ENCODE measurements around the gene ST6GALNAC5.

ST6GALNAC5 gene

GRCh38 chr1:77030401-77031105 is 163.3 kb downstream of the ST6GALNAC5 start:
- Histone ChIP-seq H3K27ac (ENCODE audit: low read length) (no peak overlapping the region), H3K4me1 (ENCODE audit: control insufficient read depth in 1 of 2, insufficient read depth in 2 of 2, low read length in 2 of 2) (peaks cover 0 to 27% of the 10 kb centered on the region in 2 donors)

GRCh38 chr1:77031106-77031662 is 163.9 kb downstream of the ST6GALNAC5 start:
- no peaks in the 10 kb centered on the region for H3K9me3 ChIP-seq (ENCODE audit: control insufficient read depth in 1 of 2, low read length in 2 of 2)
- no peak overlapping the region for H3K27ac ChIP-seq (ENCODE audit: low read length)
- H3K27me3 ChIP-seq (ENCODE audit: low read depth, low read length): no peaks in the 10 kb centered on the region
- no peaks in the 10 kb centered on the region for H3K36me3 ChIP-seq (ENCODE audit: control insufficient read depth in 1 of 2, insufficient read depth in 2 of 2, low read length in 2 of 2)
- peaks cover 0 to 24% of the 10 kb centered on the region in 2 donors for H3K4me1 ChIP-seq (ENCODE audit: control insufficient read depth in 1 of 2, insufficient read depth in 2 of 2, low read length in 2 of 2)
- H3K4me3 ChIP-seq (ENCODE audit: low read depth in 1 of 2, low read length in 2 of 2): no peak overlapping the region

More at GRCh38 chr1:77030401-77031105, 163.3 kb downstream of the ST6GALNAC5 start:
- H3K36me3 ChIP-seq (ENCODE audit: control insufficient read depth in 1 of 2, insufficient read depth in 2 of 2, low read length in 2 of 2): no peaks in the 10 kb centered on the region
- H3K27me3 ChIP-seq (ENCODE audit: low read depth, low read length): no peaks in the 10 kb centered on the region
- no peaks in the 10 kb centered on the region for H3K9me3 ChIP-seq (ENCODE audit: control insufficient read depth in 1 of 2, low read length in 2 of 2)
- no peak overlapping the region for H3K4me3 ChIP-seq (ENCODE audit: low read depth in 1 of 2, low read length in 2 of 2)

GRCh38 chr1:77036560-77036959 is 169.3 kb downstream of the ST6GALNAC5 start:
- H3K9me3 ChIP-seq (ENCODE audit: control insufficient read depth in 1 of 2, low read length in 2 of 2): no peaks in the 10 kb centered on the region
- H3K4me3 ChIP-seq (ENCODE audit: low read depth in 1 of 2, low read length in 2 of 2): no peak overlapping the region
- H3K27me3 ChIP-seq (ENCODE audit: low read depth, low read length): no peaks in the 10 kb centered on the region
- no peak overlapping the region for H3K27ac ChIP-seq (ENCODE audit: low read length)
- peaks cover 0 to 11% of the 10 kb centered on the region in 2 donors for H3K4me1 ChIP-seq (ENCODE audit: control insufficient read depth in 1 of 2, insufficient read depth in 2 of 2, low read length in 2 of 2)
- H3K36me3 ChIP-seq (ENCODE audit: control insufficient read depth in 1 of 2, insufficient read depth in 2 of 2, low read length in 2 of 2): no peaks in the 10 kb centered on the region

GRCh38 chr1:77037038-77037437 is 169.8 kb downstream of the ST6GALNAC5 start:
- Histone ChIP-seq H3K9me3 (ENCODE audit: control insufficient read depth in 1 of 2, low read length in 2 of 2) (no peaks in the 10 kb centered on the region), H3K27ac (ENCODE audit: low read length) (no peak overlapping the region), H3K4me1 (ENCODE audit: control insufficient read depth in 1 of 2, insufficient read depth in 2 of 2, low read length in 2 of 2) (peaks cover 0 to 11% of the 10 kb centered on the region in 2 donors), H3K27me3 (ENCODE audit: low read depth, low read length) (no peaks in the 10 kb centered on the region), H3K4me3 (ENCODE audit: low read depth in 1 of 2, low read length in 2 of 2) (no peak overlapping the region), H3K36me3 (ENCODE audit: control insufficient read depth in 1 of 2, insufficient read depth in 2 of 2, low read length in 2 of 2) (no peaks in the 10 kb centered on the region)

- Histone ChIP-seq H3K27ac (ENCODE audit: low read length) (peak overlapping the region; percentile 29), H3K9me3 (ENCODE audit: control insufficient read depth in 1 of 2, low read length in 2 of 2) (no peaks in the 10 kb centered on the region), H3K4me1 (ENCODE audit: control insufficient read depth in 1 of 2, insufficient read depth in 2 of 2, low read length in 2 of 2) (peaks cover 0 to 11% of the 10 kb centered on the region in 2 donors), H3K4me3 (ENCODE audit: low read depth in 1 of 2, low read length in 2 of 2) (no peak overlapping the region), H3K36me3 (ENCODE audit: control insufficient read depth in 1 of 2, insufficient read depth in 2 of 2, low read length in 2 of 2) (no peaks in the 10 kb centered on the region), H3K27me3 (ENCODE audit: low read depth, low read length) (no peaks in the 10 kb centered on the region)
Observed at GRCh38 chr1:77038000-77038399, 170.7 kb downstream of the ST6GALNAC5 start.

- H3K27ac ChIP-seq (ENCODE audit: low read length): peak overlapping the region; percentile 29
Observed at GRCh38 chr1:77039111-77039510, 171.8 kb downstream of the ST6GALNAC5 start.

GRCh38 chr1:77039739-77040138 is 172.5 kb downstream of the ST6GALNAC5 start:
- Histone ChIP-seq H3K4me1 (ENCODE audit: control insufficient read depth in 1 of 2, insufficient read depth in 2 of 2, low read length in 2 of 2) (peaks cover 0 to 11% of the 10 kb centered on the region in 2 donors), H3K9me3 (ENCODE audit: control insufficient read depth in 1 of 2, low read length in 2 of 2) (no peaks in the 10 kb centered on the region), H3K36me3 (ENCODE audit: control insufficient read depth in 1 of 2, insufficient read depth in 2 of 2, low read length in 2 of 2) (no peaks in the 10 kb centered on the region), H3K27ac (ENCODE audit: low read length) (no peak overlapping the region), H3K27me3 (ENCODE audit: low read depth, low read length) (no peaks in the 10 kb centered on the region), H3K4me3 (ENCODE audit: low read depth in 1 of 2, low read length in 2 of 2) (no peak overlapping the region)

More at GRCh38 chr1:77039111-77039510, 171.8 kb downstream of the ST6GALNAC5 start:
- Histone ChIP-seq H3K4me3 (ENCODE audit: low read depth in 1 of 2, low read length in 2 of 2) (no peak overlapping the region), H3K9me3 (ENCODE audit: control insufficient read depth in 1 of 2, low read length in 2 of 2) (no peaks in the 10 kb centered on the region), H3K36me3 (ENCODE audit: control insufficient read depth in 1 of 2, insufficient read depth in 2 of 2, low read length in 2 of 2) (no peaks in the 10 kb centered on the region), H3K27me3 (ENCODE audit: low read depth, low read length) (no peaks in the 10 kb centered on the region), H3K4me1 (ENCODE audit: control insufficient read depth in 1 of 2, insufficient read depth in 2 of 2, low read length in 2 of 2) (peaks cover 0 to 11% of the 10 kb centered on the region in 2 donors)

GRCh38 chr1:77040826-77041225 is 173.5 kb downstream of the ST6GALNAC5 start:
- Histone ChIP-seq H3K4me1 (ENCODE audit: control insufficient read depth in 1 of 2, insufficient read depth in 2 of 2, low read length in 2 of 2) (peaks cover 0 to 11% of the 10 kb centered on the region in 2 donors), H3K27me3 (ENCODE audit: low read depth, low read length) (no peaks in the 10 kb centered on the region), H3K27ac (ENCODE audit: low read length) (no peak overlapping the region), H3K9me3 (ENCODE audit: control insufficient read depth in 1 of 2, low read length in 2 of 2) (no peaks in the 10 kb centered on the region), H3K4me3 (ENCODE audit: low read depth in 1 of 2, low read length in 2 of 2) (no peak overlapping the region), H3K36me3 (ENCODE audit: control insufficient read depth in 1 of 2, insufficient read depth in 2 of 2, low read length in 2 of 2) (no peaks in the 10 kb centered on the region)

- peaks cover 0 to under 1% of the 10 kb centered on the region in 2 donors for H3K4me1 ChIP-seq (ENCODE audit: control insufficient read depth in 1 of 2, insufficient read depth in 2 of 2, low read length in 2 of 2)
- H3K27me3 ChIP-seq (ENCODE audit: low read depth, low read length): no peaks in the 10 kb centered on the region
- H3K36me3 ChIP-seq (ENCODE audit: control insufficient read depth in 1 of 2, insufficient read depth in 2 of 2, low read length in 2 of 2): no peaks in the 10 kb centered on the region
- no peak overlapping the region for H3K27ac ChIP-seq (ENCODE audit: low read length)
- no peaks in the 10 kb centered on the region for H3K9me3 ChIP-seq (ENCODE audit: control insufficient read depth in 1 of 2, low read length in 2 of 2)
- no peak overlapping the region for H3K4me3 ChIP-seq (ENCODE audit: low read depth in 1 of 2, low read length in 2 of 2)
Observed at GRCh38 chr1:77044133-77044849, 177.0 kb downstream of the ST6GALNAC5 start.

- H3K4me1 ChIP-seq (ENCODE audit: control insufficient read depth in 1 of 2, insufficient read depth in 2 of 2, low read length in 2 of 2): peaks cover 0 to 14% of the 10 kb centered on the region in 2 donors
- no peaks in the 10 kb centered on the region for H3K27me3 ChIP-seq (ENCODE audit: low read depth, low read length)
- H3K9me3 ChIP-seq (ENCODE audit: control insufficient read depth in 1 of 2, low read length in 2 of 2): no peaks in the 10 kb centered on the region
- no peaks in the 10 kb centered on the region for H3K36me3 ChIP-seq (ENCODE audit: control insufficient read depth in 1 of 2, insufficient read depth in 2 of 2, low read length in 2 of 2)
- H3K27ac ChIP-seq (ENCODE audit: low read length): no peak overlapping the region
- no peak overlapping the region for H3K4me3 ChIP-seq (ENCODE audit: low read depth in 1 of 2, low read length in 2 of 2)
Observed at GRCh38 chr1:77047575-77047974, 180.3 kb downstream of the ST6GALNAC5 start.

- Histone ChIP-seq H3K9me3 (ENCODE audit: control insufficient read depth in 1 of 2, low read length in 2 of 2) (no peaks in the 10 kb centered on the region), H3K4me1 (ENCODE audit: control insufficient read depth in 1 of 2, insufficient read depth in 2 of 2, low read length in 2 of 2) (peaks cover 0 to 14% of the 10 kb centered on the region in 2 donors), H3K27me3 (ENCODE audit: low read depth, low read length) (no peaks in the 10 kb centered on the region), H3K36me3 (ENCODE audit: control insufficient read depth in 1 of 2, insufficient read depth in 2 of 2, low read length in 2 of 2) (no peaks in the 10 kb centered on the region), H3K27ac (ENCODE audit: low read length) (no peak overlapping the region), H3K4me3 (ENCODE audit: low read depth in 1 of 2, low read length in 2 of 2) (no peak overlapping the region)
Observed at GRCh38 chr1:77047978-77048614, 180.8 kb downstream of the ST6GALNAC5 start.

Data from muscle layer of duodenum (tissue), 2 donors.